Measurements from ENCODE around the gene ITIH3. TPM values are rescaled to one million over a fixed set of nuclear protein-coding genes. Genes with fewer than 3 reads are reported as not detected.

Gene ITIH3
- total and polyA plus RNA-seq, 2 donors from 2014 or later: 2.1 to 2.3 TPM

GRCh38 chr3:52756141-52756540 is 38.5 kb upstream of the ITIH3 start:
- Histone ChIP-seq H3K27me3 (ENCODE audit: control insufficient read depth, insufficient read depth, low read length) (no peaks in the 10 kb centered on the region), H3K4me3 (ENCODE audit: low read length in 3 of 3) (no peak overlapping the region), H3K9me3 (ENCODE audit: control insufficient read depth in 2 of 3, insufficient read depth in 1 of 3, low read length in 3 of 3) (no peaks in the 10 kb centered on the region), H3K27ac (ENCODE audit: low read depth in 2 of 2, low read length in 2 of 2) (no peak overlapping the region), H3K36me3 (ENCODE audit: control insufficient read depth in 2 of 3, insufficient read depth in 3 of 3, low read length in 3 of 3) (peaks cover 8 to 29% (median 17%) of the 10 kb centered on the region in 3 donors), H3K4me1 (ENCODE audit: control insufficient read depth in 2 of 3, insufficient read depth in 2 of 3, low read depth in 1 of 3, low read length in 3 of 3) (no peaks in the 10 kb centered on the region), H3K9ac (ENCODE audit: low read length in 3 of 3) (no peak overlapping the region)
- DNase-seq: no peak
- TF ChIP-seq, protein P1, sequence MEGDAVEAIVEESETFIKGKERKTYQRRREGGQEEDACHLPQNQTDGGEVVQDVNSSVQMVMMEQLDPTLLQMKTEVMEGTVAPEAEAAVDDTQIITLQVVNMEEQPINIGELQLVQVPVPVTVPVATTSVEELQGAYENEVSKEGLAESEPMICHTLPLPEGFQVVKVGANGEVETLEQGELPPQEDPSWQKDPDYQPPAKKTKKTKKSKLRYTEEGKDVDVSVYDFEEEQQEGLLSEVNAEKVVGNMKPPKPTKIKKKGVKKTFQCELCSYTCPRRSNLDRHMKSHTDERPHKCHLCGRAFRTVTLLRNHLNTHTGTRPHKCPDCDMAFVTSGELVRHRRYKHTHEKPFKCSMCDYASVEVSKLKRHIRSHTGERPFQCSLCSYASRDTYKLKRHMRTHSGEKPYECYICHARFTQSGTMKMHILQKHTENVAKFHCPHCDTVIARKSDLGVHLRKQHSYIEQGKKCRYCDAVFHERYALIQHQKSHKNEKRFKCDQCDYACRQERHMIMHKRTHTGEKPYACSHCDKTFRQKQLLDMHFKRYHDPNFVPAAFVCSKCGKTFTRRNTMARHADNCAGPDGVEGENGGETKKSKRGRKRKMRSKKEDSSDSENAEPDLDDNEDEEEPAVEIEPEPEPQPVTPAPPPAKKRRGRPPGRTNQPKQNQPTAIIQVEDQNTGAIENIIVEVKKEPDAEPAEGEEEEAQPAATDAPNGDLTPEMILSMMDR (IDR thresholded peaks at IDR 0.05; ENCODE audit: borderline replicate concordance, extremely low read depth, insufficient read depth): no peak
- no peak for FAIRE-seq
- intact Hi-C loops (cut with DNase I): no loop called here

GRCh38 chr3:52763466-52763865 is 31.1 kb upstream of the ITIH3 start:
- no peak for DNase-seq
- Histone ChIP-seq H3K9me3 (ENCODE audit: control insufficient read depth in 2 of 3, insufficient read depth in 1 of 3, low read length in 3 of 3) (no peaks in the 10 kb centered on the region), H3K27me3 (ENCODE audit: control insufficient read depth, insufficient read depth, low read length) (no peaks in the 10 kb centered on the region), H3K4me3 (ENCODE audit: low read length in 3 of 3) (no peak overlapping the region), H3K4me1 (ENCODE audit: control insufficient read depth in 2 of 3, insufficient read depth in 2 of 3, low read depth in 1 of 3, low read length in 3 of 3) (no peaks in the 10 kb centered on the region), H3K27ac (ENCODE audit: low read depth in 2 of 2, low read length in 2 of 2) (no peak overlapping the region), H3K9ac (ENCODE audit: low read length in 3 of 3) (no peak overlapping the region), H3K36me3 (ENCODE audit: control insufficient read depth in 2 of 3, insufficient read depth in 3 of 3, low read length in 3 of 3) (peaks cover 11 to 35% (median 17%) of the 10 kb centered on the region in 3 donors)
- intact Hi-C loops (cut with DNase I): no loop called here
- TF ChIP-seq, protein P1 (IDR thresholded peaks at IDR 0.05; ENCODE audit: borderline replicate concordance, extremely low read depth, insufficient read depth): no peak
- no peak for FAIRE-seq

DNA sequence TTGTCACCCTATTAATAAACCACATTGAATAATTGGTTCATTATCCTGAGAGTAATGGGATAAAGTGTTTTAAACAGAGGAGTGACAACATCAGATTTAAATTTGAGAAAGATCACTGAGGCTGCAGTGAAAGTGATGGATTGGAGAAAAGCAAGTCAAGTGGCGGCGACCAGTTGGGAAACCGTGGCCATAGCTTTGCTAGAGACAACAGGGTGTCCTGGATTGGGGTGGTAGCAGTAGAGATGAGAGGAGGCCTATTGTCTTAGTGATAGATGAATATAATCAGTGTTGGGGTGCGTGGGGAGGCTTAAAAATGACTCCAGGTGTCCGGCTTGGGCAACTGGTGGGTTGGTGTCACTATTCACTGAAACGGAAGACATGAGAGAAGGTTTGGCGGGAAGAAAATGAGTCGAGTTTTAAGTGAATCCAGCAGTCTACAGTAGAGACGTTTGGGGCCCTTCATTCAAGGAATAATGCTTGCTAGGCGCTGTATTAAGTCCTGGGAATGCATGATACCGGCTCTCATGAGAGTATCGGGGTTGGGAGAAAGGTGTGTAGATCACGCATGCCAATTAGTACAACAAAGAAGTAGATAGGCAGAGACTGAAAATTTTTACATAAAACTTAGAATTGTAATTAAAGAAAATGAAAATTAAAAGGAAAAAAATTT is 24.7 kb upstream of the ITIH3 start:
- H3K36me3 ChIP-seq (ENCODE audit: control insufficient read depth in 2 of 3, insufficient read depth in 3 of 3, low read length in 3 of 3): peaks cover 0 to 11% (median 6%) of the 10 kb centered on the region in 3 donors
- TF ChIP-seq, protein P1 (IDR thresholded peaks at IDR 0.05; ENCODE audit: borderline replicate concordance, extremely low read depth, insufficient read depth): no peak
- intact Hi-C loops (cut with DNase I): no loop called here
- H3K27me3 ChIP-seq (ENCODE audit: control insufficient read depth, insufficient read depth, low read length): no peaks in the 10 kb centered on the region
- no peak overlapping the region for H3K27ac ChIP-seq (ENCODE audit: low read depth in 2 of 2, low read length in 2 of 2)
- FAIRE-seq (no peak), DNase-seq (peak in 3 of 5 donors; percentile 24 to 46 (median 28))
- peak overlapping the region in 2 of 3 donors; percentile 34 to 57 for H3K9ac ChIP-seq (ENCODE audit: low read length in 3 of 3)
- peak overlapping the region; percentile 78 to 100 (median 80) for H3K4me3 ChIP-seq (ENCODE audit: low read length in 3 of 3)
- H3K4me1 ChIP-seq (ENCODE audit: control insufficient read depth in 2 of 3, insufficient read depth in 2 of 3, low read depth in 1 of 3, low read length in 3 of 3): peaks cover 0 to 5% (median 3%) of the 10 kb centered on the region in 3 donors
- no peaks in the 10 kb centered on the region for H3K9me3 ChIP-seq (ENCODE audit: control insufficient read depth in 2 of 3, insufficient read depth in 1 of 3, low read length in 3 of 3)
